GM19438 (cell line): ENCODE measurements around the gene TMEM175.
"Not testable (repeated sequence)": the region's sequence is repeated elsewhere in the genome, so short reads cannot be mapped to it uniquely, and the experiment has no call there.

Experiments
- ATAC-seq: cut with Tn5 transposase; IDR thresholded peaks from one replicate; pipeline ENCODE4 v1.9.1; 2021; ENCODE audit warnings: low read depth; ENCODE audit not compliant: unreplicated experiment

TMEM175 gene

GRCh38 chr4:967113-968104 is 35.1 kb downstream of the TMEM175 start:
- ATAC-seq = no peak

- ATAC-seq = no peak
These were observed 36.0 kb downstream of the TMEM175 start for GRCh38 chr4:968221-968620.

GRCh38 chr4:968621-969394 is 36.5 kb downstream of the TMEM175 start:
- no peak for ATAC-seq

GRCh38 chr4:970046-970745 is 37.9 kb downstream of the TMEM175 start:
- no peak for ATAC-seq

- no peak for ATAC-seq
These were observed 38.7 kb downstream of the TMEM175 start for GRCh38 chr4:970854-971520.

GRCh38 chr4:971666-972500 is 39.6 kb downstream of the TMEM175 start:
- no peak for ATAC-seq

- ATAC-seq = peak; percentile 42
These were observed 40.6 kb downstream of the TMEM175 start for GRCh38 chr4:972651-973424.

GRCh38 chr4:973431-974397 is 41.5 kb downstream of the TMEM175 start, which contains the start of gene DGKQ:
TSS of gene DGKQ (minus strand) at chr4:973569. CDS start at chr4:973482, 87 bp downstream.
- ATAC-seq = peak; percentile 66

- ATAC-seq = no peak
These were observed 42.4 kb downstream of the TMEM175 start for GRCh38 chr4:974668-975067.

- ATAC-seq = not testable (repeated sequence)
These were observed 43.8 kb downstream of the TMEM175 start for GRCh38 chr4:976016-976415.

GRCh38 chr4:978957-979701 is 46.9 kb downstream of the TMEM175 start:
- no peak for ATAC-seq

- ATAC-seq = no peak
These were observed 50.0 kb downstream of the TMEM175 start for GRCh38 chr4:982291-982690.

GRCh38 chr4:982814-983213 is 50.6 kb downstream of the TMEM175 start:
- no peak for ATAC-seq

- no peak for ATAC-seq
These were observed 52.2 kb downstream of the TMEM175 start for GRCh38 chr4:984336-985054.

GRCh38 chr4:985123-985830 is 53.0 kb downstream of the TMEM175 start:
- ATAC-seq = no peak
